ENCODE results near the gene NUBP2.

Gene NUBP2

GRCh38 chr16:1772908-1773702 lies 9.7 kb upstream of the NUBP2 start, which contains the start of gene MRPS34:
Gene MRPS34 (minus strand): TSS chr16:1773134. CDS start chr16:1773119, 15 bp downstream.
- no peaks in the 10 kb centered on the region for H3K27me3 Mint-ChIP-seq (ENCODE audit: low read depth)
- peaks cover 8% of the 10 kb centered on the region for H3K4me1 Mint-ChIP-seq
- TF ChIP-seq CTCF (IDR thresholded peaks at IDR 0.05; ENCODE audit: unreplicated experiment in 3 of 3): peak; percentile 80 to 96 (median 89)
- H3K4me3 Mint-ChIP-seq: peak within 1 kb of the TSS; percentile 96 to 97 (median 97)
- H3K36me3 Mint-ChIP-seq (ENCODE audit: low read depth): peaks cover 3% of the 10 kb centered on the region
- peak within 1 kb of the TSS; percentile 67 to 87 (median 86) for H3K27ac Mint-ChIP-seq
- no peaks in the 10 kb centered on the region for H3K9me3 Mint-ChIP-seq

GRCh38 chr16:1773703-1774447 lies 8.9 kb upstream of the NUBP2 start:
- TF ChIP-seq CTCF (IDR thresholded peaks at IDR 0.05; ENCODE audit: unreplicated experiment in 3 of 3): no peak
- Mint-ChIP-seq H3K9me3 (no peaks in the 10 kb centered on the region), H3K4me3 (peak overlapping the region; percentile 85 to 97 (median 96)), H3K27ac (peak overlapping the region in 1 of 3 experiments; percentile 57), H3K36me3 (ENCODE audit: low read depth) (peaks cover 3% of the 10 kb centered on the region), H3K27me3 (ENCODE audit: low read depth) (no peaks in the 10 kb centered on the region), H3K4me1 (peaks cover 8% of the 10 kb centered on the region)

GRCh38 chr16:1774448-1774780 lies 8.3 kb upstream of the NUBP2 start:
- TF ChIP-seq CTCF (IDR thresholded peaks at IDR 0.05; ENCODE audit: unreplicated experiment in 3 of 3): no peak
- Mint-ChIP-seq H3K36me3 (ENCODE audit: low read depth) (peaks cover 3% of the 10 kb centered on the region), H3K4me3 (peak overlapping the region; percentile 62 to 96 (median 72)), H3K4me1 (peaks cover 8% of the 10 kb centered on the region), H3K27me3 (ENCODE audit: low read depth) (no peaks in the 10 kb centered on the region), H3K9me3 (no peaks in the 10 kb centered on the region), H3K27ac (no peak overlapping the region)

GRCh38 chr16:1775006-1775845 lies 7.5 kb upstream of the NUBP2 start:
- no peak for TF ChIP-seq CTCF (IDR thresholded peaks at IDR 0.05; ENCODE audit: unreplicated experiment in 3 of 3)
- no peaks in the 10 kb centered on the region for H3K9me3 Mint-ChIP-seq
- H3K27ac Mint-ChIP-seq: no peak overlapping the region
- peak overlapping the region; percentile 62 to 72 (median 72) for H3K4me3 Mint-ChIP-seq
- peaks cover 8% of the 10 kb centered on the region for H3K4me1 Mint-ChIP-seq
- no peaks in the 10 kb centered on the region for H3K27me3 Mint-ChIP-seq (ENCODE audit: low read depth)
- H3K36me3 Mint-ChIP-seq (ENCODE audit: low read depth): peaks cover under 1% of the 10 kb centered on the region

GRCh38 chr16:1775846-1776671 lies 6.7 kb upstream of the NUBP2 start:
- H3K27ac Mint-ChIP-seq: no peak overlapping the region
- peaks cover 8% of the 10 kb centered on the region for H3K4me1 Mint-ChIP-seq
- H3K4me3 Mint-ChIP-seq: peak overlapping the region in 2 of 3 experiments; percentile 45 to 72
- H3K9me3 Mint-ChIP-seq: no peaks in the 10 kb centered on the region
- no peak for TF ChIP-seq CTCF (IDR thresholded peaks at IDR 0.05; ENCODE audit: unreplicated experiment in 3 of 3)
- no peaks in the 10 kb centered on the region for H3K36me3 Mint-ChIP-seq (ENCODE audit: low read depth)
- H3K27me3 Mint-ChIP-seq (ENCODE audit: low read depth): no peaks in the 10 kb centered on the region

All from nephron (organoid).